Caco-2 (cell line): ENCODE data around the gene XCR1. TPM values are rescaled to one million over a fixed set of nuclear protein-coding genes. Genes with fewer than 3 reads are reported as not detected.

Experiments used
- BruUV-seq: library from RNA; stranded (reverse); fragments of 400-500 nt; replicated peaks from 2 replicates; lab custom pipeline; 2021; lab: Mats Ljungman, UMichigan
- CTCF ChIA-PET: fragments of 300-600 bp; sonication (Branson Sonifier 250); formaldehyde crosslinking; loops from one replicate; lab custom pipeline; 2022; ENCODE audit warnings: antibody characterized with exemption; lab: Charles Lee
- POLR2A ChIA-PET: fragments of 300-600 bp; sonication (Branson Sonifier 250); formaldehyde crosslinking; loops from one replicate; lab custom pipeline; 2022; ENCODE audit warnings: antibody characterized with exemption; lab: Charles Lee
- DNase-seq, 2 experiments: peaks; one replicate each; pipeline versions ENCODE4 v3.0.0 to v3.0.0-alpha.2; 2020 to 2022
- H3K27me3 ChIP-seq: replicated peaks from 2 replicates; pipeline ENCODE4 v1.6.0; 2011; ENCODE audit warnings: low read length; ENCODE audit not compliant: control insufficient read depth, insufficient read depth
- H3K36me3 ChIP-seq: 2 replicates; pipeline ENCODE4 v1.5.1; 2011; ENCODE audit warnings: low read length; ENCODE audit not compliant: control insufficient read depth, insufficient read depth
- H3K4me1 ChIP-seq: fragments of 250-450 bp; sonication (Bioruptor Pico); 2 replicates; pipeline ENCODE4 v1.5.1; 2020; ENCODE audit warnings: mild to moderate bottlenecking
- H3K4me3 ChIP-seq: 2 replicates; pipeline ENCODE4 v1.5.1; 2011; ENCODE audit warnings: low read depth, mild to moderate bottlenecking, control low read depth, low read length
- H3K9me3 ChIP-seq: fragments of 250-450 bp; sonication (Bioruptor Pico); 2 replicates; pipeline ENCODE4 v1.5.1; 2020; ENCODE audit warnings: mild to moderate bottlenecking, moderate library complexity
- H3K27ac Mint-ChIP-seq: one replicate; pipeline ENCODE4 v1.8.0; 2022; ENCODE audit warnings: mixed read lengths; ENCODE audit not compliant: unreplicated experiment
- H3K27me3 Mint-ChIP-seq: one replicate; pipeline ENCODE4 v1.8.0; 2022; ENCODE audit warnings: mixed read lengths; ENCODE audit not compliant: insufficient read depth, unreplicated experiment
- H3K36me3 Mint-ChIP-seq: one replicate; pipeline ENCODE4 v1.8.0; 2022; ENCODE audit warnings: mild to moderate bottlenecking, mixed read lengths; ENCODE audit not compliant: insufficient read depth, unreplicated experiment
- H3K4me1 Mint-ChIP-seq: one replicate; pipeline ENCODE4 v1.8.0; 2022; ENCODE audit warnings: low read depth, mixed read lengths; ENCODE audit not compliant: unreplicated experiment
- H3K4me3 Mint-ChIP-seq: one replicate; pipeline ENCODE4 v1.8.0; 2022; ENCODE audit warnings: mild to moderate bottlenecking, moderate library complexity, mixed read lengths; ENCODE audit not compliant: unreplicated experiment
- H3K9me3 Mint-ChIP-seq: one replicate; pipeline ENCODE4 v1.8.0; 2022; ENCODE audit warnings: mixed read lengths; ENCODE audit not compliant: unreplicated experiment
- intact Hi-C: fragments of 100-400 bp; cut with micrococcal nuclease; formaldehyde crosslinking; loops from one replicate; pipeline ENCODE4 v1.10.0; 2022; ENCODE audit not compliant: unreplicated experiment
- total RNA-seq: library from RNA; stranded (reverse); gene quantifications from 2 replicates; pipeline ENCODE4 v1.2.3, GENCODE V29; 2022
- TF ChIP-seq, protein P1 (sequence below), 2 experiments: fragments of 200-600 bp in 1 of 2; IDR thresholded peaks; 1 replicate in 1 of 2; 2 replicates in 1 of 2; pipeline versions ENCODE4 v1.5.1 to v1.8.0; 2011 to 2022; ENCODE audit warnings: antibody characterized with exemption in 1 of 2, control low read depth in 1 of 2, inconsistent platforms in 1 of 2, low read depth in 1 of 2, low read length in 1 of 2, mild to moderate bottlenecking in 1 of 2, moderate library complexity in 1 of 2; ENCODE audit not compliant: insufficient read depth in 1 of 2, severe bottlenecking in 1 of 2, unreplicated experiment in 1 of 2

The XCR1 gene
- total RNA-seq, 1 experiment from 2014 or later, result not detected

DNA sequence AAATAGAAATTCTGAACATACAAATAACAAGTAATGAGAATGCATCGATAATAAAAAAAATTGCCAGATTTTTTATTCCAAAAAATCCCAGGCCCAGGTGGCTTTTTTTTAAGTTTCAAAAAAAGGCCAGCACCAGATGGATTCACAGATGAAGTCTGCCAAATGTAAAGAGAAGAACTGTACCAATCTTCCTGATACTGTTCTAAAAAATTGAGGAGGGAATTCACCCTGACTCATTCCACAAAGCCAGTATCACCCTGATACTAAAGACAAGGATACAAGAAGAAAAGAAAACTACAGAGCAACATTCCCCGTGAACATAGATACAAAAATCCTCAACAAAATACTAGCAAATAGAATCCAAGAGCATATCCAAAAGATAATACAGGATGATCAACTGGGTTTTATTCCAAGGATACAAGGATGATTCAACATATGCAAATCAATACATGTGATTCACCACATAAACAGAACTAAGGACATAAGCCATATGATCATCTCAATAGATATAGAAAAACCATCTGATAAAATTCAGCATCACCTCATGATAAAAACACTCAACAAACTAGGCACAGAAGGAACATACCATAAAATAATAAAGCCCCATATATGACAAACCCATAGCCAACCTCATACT, 44.1 kb upstream of the XCR1 start:
- Histone ChIP-seq H3K9me3 (no peaks in the 10 kb centered on the region; the same call in 1 of the 2 replicates), H3K36me3 (no peaks in the 10 kb centered on the region), H3K27me3 (no peaks in the 10 kb centered on the region), H3K4me3 (no peak overlapping the region), H3K4me1 (no peaks in the 10 kb centered on the region)
- TF ChIP-seq, protein P1, sequence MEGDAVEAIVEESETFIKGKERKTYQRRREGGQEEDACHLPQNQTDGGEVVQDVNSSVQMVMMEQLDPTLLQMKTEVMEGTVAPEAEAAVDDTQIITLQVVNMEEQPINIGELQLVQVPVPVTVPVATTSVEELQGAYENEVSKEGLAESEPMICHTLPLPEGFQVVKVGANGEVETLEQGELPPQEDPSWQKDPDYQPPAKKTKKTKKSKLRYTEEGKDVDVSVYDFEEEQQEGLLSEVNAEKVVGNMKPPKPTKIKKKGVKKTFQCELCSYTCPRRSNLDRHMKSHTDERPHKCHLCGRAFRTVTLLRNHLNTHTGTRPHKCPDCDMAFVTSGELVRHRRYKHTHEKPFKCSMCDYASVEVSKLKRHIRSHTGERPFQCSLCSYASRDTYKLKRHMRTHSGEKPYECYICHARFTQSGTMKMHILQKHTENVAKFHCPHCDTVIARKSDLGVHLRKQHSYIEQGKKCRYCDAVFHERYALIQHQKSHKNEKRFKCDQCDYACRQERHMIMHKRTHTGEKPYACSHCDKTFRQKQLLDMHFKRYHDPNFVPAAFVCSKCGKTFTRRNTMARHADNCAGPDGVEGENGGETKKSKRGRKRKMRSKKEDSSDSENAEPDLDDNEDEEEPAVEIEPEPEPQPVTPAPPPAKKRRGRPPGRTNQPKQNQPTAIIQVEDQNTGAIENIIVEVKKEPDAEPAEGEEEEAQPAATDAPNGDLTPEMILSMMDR (IDR thresholded peaks at IDR 0.05; ENCODE audit: insufficient read depth in 1 of 2, low read depth in 1 of 2, low read length in 1 of 2, severe bottlenecking in 1 of 2, unreplicated experiment in 1 of 2), result no peak
- no peak overlapping the region for H3K27ac Mint-ChIP-seq
- H3K9me3 Mint-ChIP-seq, result peaks cover 6% of the 10 kb centered on the region
- H3K36me3 Mint-ChIP-seq, result peaks cover 6% of the 10 kb centered on the region
- intact Hi-C loops, result loop anchor here (10.0 kb wide), 1 partner anchor 237 kb away; no protein-coding TSS in a partner anchor
- DNase-seq, result no peak
- no TSS peak for BruUV-seq
- ChIA-PET POLR2A (no interaction called here), CTCF (no interaction called here)
- no peak overlapping the region for H3K4me3 Mint-ChIP-seq
- no peaks in the 10 kb centered on the region for H3K4me1 Mint-ChIP-seq
- peaks cover 3% of the 10 kb centered on the region for H3K27me3 Mint-ChIP-seq

DNA sequence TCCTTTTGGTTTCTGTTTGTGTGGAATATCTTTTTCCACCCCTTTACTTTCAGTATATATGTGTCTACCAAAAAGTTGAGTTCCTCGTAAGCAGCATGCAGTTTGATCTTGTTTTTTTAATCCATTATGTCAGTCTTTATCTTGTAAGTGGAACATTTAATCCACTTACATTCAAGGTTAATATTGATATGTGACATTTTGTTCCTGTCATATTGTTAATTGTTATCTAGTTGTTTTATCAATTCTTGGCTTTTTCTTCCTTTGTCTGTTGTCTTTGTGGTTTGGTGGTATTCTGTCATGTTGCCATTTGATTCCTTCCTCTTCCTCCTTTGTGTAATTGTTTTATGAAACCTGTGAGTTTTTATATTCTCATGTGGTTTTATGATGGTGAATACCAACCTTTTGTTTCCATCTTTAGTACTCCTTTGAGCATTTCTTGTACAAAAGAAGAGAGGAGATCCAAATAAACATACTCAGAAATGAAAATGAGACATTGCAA, 43.4 kb upstream of the XCR1 start:
- POLR2A ChIA-PET, result no interaction called here
- peaks cover 6% of the 10 kb centered on the region for H3K36me3 Mint-ChIP-seq
- H3K27me3 ChIP-seq, result no peaks in the 10 kb centered on the region
- H3K36me3 ChIP-seq, result no peaks in the 10 kb centered on the region
- no peak overlapping the region for H3K4me3 Mint-ChIP-seq
- no peaks in the 10 kb centered on the region for H3K4me1 ChIP-seq
- CTCF ChIA-PET, result no interaction called here
- peaks cover 6% of the 10 kb centered on the region for H3K9me3 Mint-ChIP-seq
- intact Hi-C loops, result loop anchor here (10.0 kb wide), 1 partner anchor 236 kb away; no protein-coding TSS in a partner anchor
- no TSS peak for BruUV-seq
- peaks cover 3% of the 10 kb centered on the region for H3K27me3 Mint-ChIP-seq
- no peak for DNase-seq
- H3K9me3 ChIP-seq, result no peaks in the 10 kb centered on the region; the same call in 1 of the 2 replicates
- H3K27ac Mint-ChIP-seq, result no peak overlapping the region
- H3K4me3 ChIP-seq, result no peak overlapping the region
- no peaks in the 10 kb centered on the region for H3K4me1 Mint-ChIP-seq
- TF ChIP-seq, protein P1 (IDR thresholded peaks at IDR 0.05; ENCODE audit: insufficient read depth in 1 of 2, low read depth in 1 of 2, low read length in 1 of 2, severe bottlenecking in 1 of 2, unreplicated experiment in 1 of 2), result no peak

DNA sequence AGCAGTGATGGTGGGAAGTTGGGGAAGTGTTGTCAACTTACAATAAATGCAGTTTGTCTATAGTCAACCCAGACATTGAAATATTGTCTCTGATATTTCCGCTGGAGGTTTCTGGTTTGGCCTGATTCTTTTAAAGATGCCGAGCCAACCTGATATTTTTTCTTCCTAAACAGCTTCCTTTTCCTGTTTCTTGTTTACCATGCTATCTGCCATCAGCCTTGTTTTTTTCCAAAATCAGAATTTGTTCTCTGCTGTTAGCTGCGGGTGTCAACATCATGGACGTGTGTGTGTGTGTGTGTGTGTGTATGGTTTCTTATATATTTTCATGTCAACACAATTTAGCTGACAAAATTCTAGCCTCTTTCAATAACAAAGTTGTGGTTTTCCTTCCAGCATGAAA, 41.2 kb upstream of the XCR1 start:
- Histone ChIP-seq H3K9me3 (no peaks in the 10 kb centered on the region; the same call in 1 of the 2 replicates), H3K4me3 (no peak overlapping the region), H3K27me3 (no peaks in the 10 kb centered on the region), H3K36me3 (no peaks in the 10 kb centered on the region), H3K4me1 (no peaks in the 10 kb centered on the region)
- ChIA-PET CTCF (no interaction called here), POLR2A (no interaction called here)
- H3K4me3 Mint-ChIP-seq, result no peak overlapping the region
- peaks cover 3% of the 10 kb centered on the region for H3K27me3 Mint-ChIP-seq
- H3K27ac Mint-ChIP-seq, result no peak overlapping the region
- DNase-seq, result no peak
- peaks cover 6% of the 10 kb centered on the region for H3K9me3 Mint-ChIP-seq
- no peaks in the 10 kb centered on the region for H3K4me1 Mint-ChIP-seq
- intact Hi-C loops, result no loop called here
- no TSS peak for BruUV-seq
- H3K36me3 Mint-ChIP-seq, result peaks cover 6% of the 10 kb centered on the region
- TF ChIP-seq, protein P1 (IDR thresholded peaks at IDR 0.05; ENCODE audit: insufficient read depth in 1 of 2, low read depth in 1 of 2, low read length in 1 of 2, severe bottlenecking in 1 of 2, unreplicated experiment in 1 of 2), result no peak
